ENCODE data around the gene SIPA1L3. TPM values are rescaled to one million over a fixed set of nuclear protein-coding genes. Genes with fewer than 3 reads are reported as not detected.

Gene SIPA1L3
- total and polyA plus RNA-seq, 2 of the 13 experiments (the other 11 are each of a cell fraction or from before 2014, with no cell fraction given): 5.5 to 7.7 TPM

DNA sequence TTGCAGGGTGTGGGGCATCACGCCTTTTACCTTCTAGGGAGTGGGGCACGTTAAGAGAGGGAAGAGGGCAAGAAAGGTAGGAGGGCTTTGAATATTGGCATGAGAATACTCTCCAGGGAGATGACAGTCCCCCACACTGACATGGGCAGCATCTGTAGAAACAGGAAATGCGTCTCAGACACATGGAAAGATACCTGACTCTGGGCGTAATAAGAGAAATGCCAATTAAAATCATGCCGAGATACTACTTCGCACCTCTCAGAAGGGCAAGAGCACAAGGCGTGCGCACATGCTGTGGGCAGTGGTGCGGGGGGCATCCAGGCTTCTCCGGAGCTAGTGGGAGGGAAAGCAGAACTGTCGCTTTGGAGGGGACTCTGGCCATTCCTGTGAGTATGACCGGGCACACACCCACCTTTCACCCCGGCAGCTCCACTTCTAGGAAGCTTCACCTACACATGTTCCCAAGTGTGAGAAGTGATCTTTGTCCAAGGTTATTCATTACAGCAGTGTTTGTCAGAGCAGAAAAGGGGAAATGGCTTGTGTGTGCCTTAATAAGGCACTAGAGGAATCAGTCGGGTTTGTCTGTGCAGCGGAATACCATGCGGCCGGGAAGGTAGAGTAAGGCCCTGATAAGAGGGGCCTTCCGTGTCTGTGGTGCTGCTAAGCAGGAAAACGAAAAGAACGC lies 99.5 kb downstream of the SIPA1L3 start (continued):
- TF ChIP-seq ZNF496 (CRISPR knock-in tag; IDR thresholded peaks at IDR 0.05; ENCODE audit: insufficient replicate concordance) (no peak), SATB2 (CRISPR knock-in tag; IDR thresholded peaks at IDR 0.05) (no peak), HOXA7 (CRISPR knock-in tag; IDR thresholded peaks at IDR 0.05) (no peak), BCL6 (CRISPR knock-in tag; IDR thresholded peaks at IDR 0.05) (peak; percentile 89), ZNF101 (CRISPR knock-in tag; IDR thresholded peaks at IDR 0.05; ENCODE audit: borderline replicate concordance, low read depth) (no peak), MBNL3 (CRISPR knock-in tag; conservative IDR thresholded peaks at IDR 0.05) (no peak), IRX3 (CRISPR knock-in tag; IDR thresholded peaks at IDR 0.05; ENCODE audit: borderline replicate concordance, low read depth) (no peak), ZNF839 (CRISPR knock-in tag; IDR thresholded peaks at IDR 0.05; ENCODE audit: borderline replicate concordance) (no peak), TARDBP (CRISPR knock-in tag; IDR thresholded peaks at IDR 0.05) (0 out of 2 replicates have a peak, but pooled peaks have one; percentile 32), NCOR1 (IDR thresholded peaks at IDR 0.05; ENCODE audit: borderline replicate concordance, low read length) (peak; percentile 16; the same call in 1 of the 2 replicates), ZNF749 (CRISPR knock-in tag; IDR thresholded peaks at IDR 0.05; ENCODE audit: borderline replicate concordance) (no peak), ZNF280D (CRISPR knock-in tag; IDR thresholded peaks at IDR 0.05) (no peak), RARA (CRISPR knock-in tag; IDR thresholded peaks at IDR 0.05) (peak; percentile 82), ZNF44 (CRISPR knock-in tag; IDR thresholded peaks at IDR 0.05) (no peak), POLR2AphosphoS2 (IDR thresholded peaks at IDR 0.05; ENCODE audit: low read depth, low read length) (no peak)
- TF ChIP-seq, protein P1, sequence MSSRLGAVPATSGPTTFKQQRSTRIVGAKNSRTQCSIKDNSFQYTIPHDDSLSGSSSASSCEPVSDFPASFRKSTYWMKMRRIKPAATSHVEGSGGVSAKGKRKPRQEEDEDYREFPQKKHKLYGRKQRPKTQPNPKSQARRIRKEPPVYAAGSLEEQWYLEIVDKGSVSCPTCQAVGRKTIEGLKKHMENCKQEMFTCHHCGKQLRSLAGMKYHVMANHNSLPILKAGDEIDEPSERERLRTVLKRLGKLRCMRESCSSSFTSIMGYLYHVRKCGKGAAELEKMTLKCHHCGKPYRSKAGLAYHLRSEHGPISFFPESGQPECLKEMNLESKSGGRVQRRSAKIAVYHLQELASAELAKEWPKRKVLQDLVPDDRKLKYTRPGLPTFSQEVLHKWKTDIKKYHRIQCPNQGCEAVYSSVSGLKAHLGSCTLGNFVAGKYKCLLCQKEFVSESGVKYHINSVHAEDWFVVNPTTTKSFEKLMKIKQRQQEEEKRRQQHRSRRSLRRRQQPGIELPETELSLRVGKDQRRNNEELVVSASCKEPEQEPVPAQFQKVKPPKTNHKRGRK (CRISPR knock-in tag; IDR thresholded peaks at IDR 0.05): no peak
- TF ChIP-seq, protein P2, sequence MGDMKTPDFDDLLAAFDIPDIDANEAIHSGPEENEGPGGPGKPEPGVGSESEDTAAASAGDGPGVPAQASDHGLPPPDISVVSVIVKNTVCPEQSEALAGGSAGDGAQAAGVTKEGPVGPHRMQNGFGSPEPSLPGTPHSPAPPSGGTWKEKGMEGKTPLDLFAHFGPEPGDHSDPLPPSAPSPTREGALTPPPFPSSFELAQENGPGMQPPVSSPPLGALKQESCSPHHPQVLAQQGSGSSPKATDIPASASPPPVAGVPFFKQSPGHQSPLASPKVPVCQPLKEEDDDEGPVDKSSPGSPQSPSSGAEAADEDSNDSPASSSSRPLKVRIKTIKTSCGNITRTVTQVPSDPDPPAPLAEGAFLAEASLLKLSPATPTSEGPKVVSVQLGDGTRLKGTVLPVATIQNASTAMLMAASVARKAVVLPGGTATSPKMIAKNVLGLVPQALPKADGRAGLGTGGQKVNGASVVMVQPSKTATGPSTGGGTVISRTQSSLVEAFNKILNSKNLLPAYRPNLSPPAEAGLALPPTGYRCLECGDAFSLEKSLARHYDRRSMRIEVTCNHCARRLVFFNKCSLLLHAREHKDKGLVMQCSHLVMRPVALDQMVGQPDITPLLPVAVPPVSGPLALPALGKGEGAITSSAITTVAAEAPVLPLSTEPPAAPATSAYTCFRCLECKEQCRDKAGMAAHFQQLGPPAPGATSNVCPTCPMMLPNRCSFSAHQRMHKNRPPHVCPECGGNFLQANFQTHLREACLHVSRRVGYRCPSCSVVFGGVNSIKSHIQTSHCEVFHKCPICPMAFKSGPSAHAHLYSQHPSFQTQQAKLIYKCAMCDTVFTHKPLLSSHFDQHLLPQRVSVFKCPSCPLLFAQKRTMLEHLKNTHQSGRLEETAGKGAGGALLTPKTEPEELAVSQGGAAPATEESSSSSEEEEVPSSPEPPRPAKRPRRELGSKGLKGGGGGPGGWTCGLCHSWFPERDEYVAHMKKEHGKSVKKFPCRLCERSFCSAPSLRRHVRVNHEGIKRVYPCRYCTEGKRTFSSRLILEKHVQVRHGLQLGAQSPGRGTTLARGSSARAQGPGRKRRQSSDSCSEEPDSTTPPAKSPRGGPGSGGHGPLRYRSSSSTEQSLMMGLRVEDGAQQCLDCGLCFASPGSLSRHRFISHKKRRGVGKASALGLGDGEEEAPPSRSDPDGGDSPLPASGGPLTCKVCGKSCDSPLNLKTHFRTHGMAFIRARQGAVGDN (CRISPR knock-in tag; IDR thresholded peaks at IDR 0.05): peak; percentile 49
- TF ChIP-seq, protein P3, sequence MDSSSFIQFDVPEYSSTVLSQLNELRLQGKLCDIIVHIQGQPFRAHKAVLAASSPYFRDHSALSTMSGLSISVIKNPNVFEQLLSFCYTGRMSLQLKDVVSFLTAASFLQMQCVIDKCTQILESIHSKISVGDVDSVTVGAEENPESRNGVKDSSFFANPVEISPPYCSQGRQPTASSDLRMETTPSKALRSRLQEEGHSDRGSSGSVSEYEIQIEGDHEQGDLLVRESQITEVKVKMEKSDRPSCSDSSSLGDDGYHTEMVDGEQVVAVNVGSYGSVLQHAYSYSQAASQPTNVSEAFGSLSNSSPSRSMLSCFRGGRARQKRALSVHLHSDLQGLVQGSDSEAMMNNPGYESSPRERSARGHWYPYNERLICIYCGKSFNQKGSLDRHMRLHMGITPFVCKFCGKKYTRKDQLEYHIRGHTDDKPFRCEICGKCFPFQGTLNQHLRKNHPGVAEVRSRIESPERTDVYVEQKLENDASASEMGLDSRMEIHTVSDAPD (CRISPR knock-in tag; IDR thresholded peaks at IDR 0.05): no peak
